Germinal center (tissue), 1 donor: Measurements from ENCODE around the gene BGLAP.
A peak's percentile ranks its signal among the peaks of the same experiment; 100 is the strongest.

Experiments used
- DNase-seq: peaks from one replicate; pipeline ENCODE4 v3.0.0; 2012; ENCODE audit warnings: mixed read lengths, low spot score

BGLAP gene

GRCh38 chr1:156226782-156227181, 15.2 kb upstream of the BGLAP start:
- no peak for DNase-seq

- DNase-seq: no peak
Measured at GRCh38 chr1:156228501-156228900, 13.5 kb upstream of the BGLAP start.

GRCh38 chr1:156229809-156230472, 12.0 kb upstream of the BGLAP start:
- no peak for DNase-seq

- DNase-seq: no peak
Measured at GRCh38 chr1:156230473-156230837, 11.5 kb upstream of the BGLAP start.

GRCh38 chr1:156232201-156232894, 9.6 kb upstream of the BGLAP start:
- no peak for DNase-seq

GRCh38 chr1:156233426-156234127, 8.4 kb upstream of the BGLAP start:
- DNase-seq: no peak

- no peak for DNase-seq
Measured at GRCh38 chr1:156236164-156236563, 5.8 kb upstream of the BGLAP start.

GRCh38 chr1:156238248-156238647, 3.7 kb upstream of the BGLAP start:
- no peak for DNase-seq

GRCh38 chr1:156241311-156241811, 623 bp upstream of the BGLAP start:
- no peak for DNase-seq

GRCh38 chr1:156242738-156243137, 754 bp downstream of the BGLAP start:
- DNase-seq: no peak

GRCh38 chr1:156244126-156244525, 2.1 kb downstream of the BGLAP start:
- DNase-seq: no peak

- DNase-seq: no peak
Measured at GRCh38 chr1:156244712-156245111, 2.7 kb downstream of the BGLAP start.

GRCh38 chr1:156245451-156246232, 3.7 kb downstream of the BGLAP start:
- DNase-seq: peak; percentile 43

GRCh38 chr1:156246241-156246780, 4.3 kb downstream of the BGLAP start:
- no peak for DNase-seq

GRCh38 chr1:156246781-156247459, 4.9 kb downstream of the BGLAP start:
- no peak for DNase-seq

- no peak for DNase-seq
Measured at GRCh38 chr1:156247460-156248322, 5.7 kb downstream of the BGLAP start, which contains the start of gene PAQR6. Gene PAQR6, minus strand, starts transcription at chr1:156248056. Its CDS starts 1,325 bp downstream, at chr1:156246731.

- no peak for DNase-seq
Measured at GRCh38 chr1:156248323-156248683, 6.3 kb downstream of the BGLAP start.

GRCh38 chr1:156249593-156249992, 7.6 kb downstream of the BGLAP start:
- DNase-seq: no peak

- DNase-seq: no peak
Measured at GRCh38 chr1:156251527-156251926, 9.5 kb downstream of the BGLAP start.

GRCh38 chr1:156253634-156254033, 11.7 kb downstream of the BGLAP start:
- DNase-seq: no peak
